Measurements from ENCODE around the gene MEGF8. TPM values are rescaled to one million over a fixed set of nuclear protein-coding genes. Genes with fewer than 3 reads are reported as not detected.

MEGF8 gene
- total and polyA plus RNA-seq, 2 of the 8 experiments (the other 6 are each of a cell fraction or from before 2014, with no cell fraction given), result 13.0 to 23.7 TPM

GRCh38 chr19:42324655-42325307 lies 654 bp upstream of the MEGF8 start:
- TF ChIP-seq RXRA (IDR thresholded peaks at IDR 0.05; ENCODE audit: insufficient read depth, low read depth, low read length) (no peak), TEAD4 (IDR thresholded peaks at IDR 0.05; ENCODE audit: low read depth, low read length) (0 out of 2 replicates have a peak, but pooled peaks have one; percentile 9), HDAC2 (IDR thresholded peaks at IDR 0.05; ENCODE audit: borderline replicate concordance in 1 of 2, low read depth in 2 of 2, low read length in 2 of 2) (peak in 1 of 2 experiments; percentile 74; a peak in 1 of 4 replicates), SRF (IDR thresholded peaks at IDR 0.05; ENCODE audit: low read depth, low read length) (no peak), KDM1A (IDR thresholded peaks at IDR 0.05; ENCODE audit: borderline replicate concordance, low read length) (peak; percentile 97; the same call in 1 of the 2 replicates), KDM4A (IDR thresholded peaks at IDR 0.05; ENCODE audit: low read depth, low read length, severe bottlenecking) (peak; percentile 6)
- Histone ChIP-seq H4K20me1 (replicated peaks in 1 of 2; ENCODE audit: control insufficient read depth in 1 of 2, insufficient read depth in 2 of 2, low read length in 2 of 2) (peaks cover 0 to 4% of the 10 kb centered on the region in 2 experiments), H3K23me2 (ENCODE audit: low read depth, low read length) (peaks cover 13% of the 10 kb centered on the region; the same call in 1 of the 2 replicates), H3K36me3 (ENCODE audit: control insufficient read depth in 2 of 4, insufficient read depth in 4 of 4, low read length in 3 of 4) (no peaks in the 10 kb centered on the region), H2BK120ac (replicated peaks; ENCODE audit: low read depth, low read length) (no peak overlapping the region), H2BK15ac (ENCODE audit: low read length) (no peak overlapping the region), H3K23ac (ENCODE audit: insufficient read length) (no peak overlapping the region), H2BK12ac (ENCODE audit: low read depth, low read length) (no peak overlapping the region), H3K9ac (replicated peaks in 1 of 4; ENCODE audit: extremely low read depth in 1 of 4, low read depth in 3 of 4, low read length in 3 of 4) (no peak overlapping the region), H3K18ac (ENCODE audit: extremely low read depth, low read length) (peak overlapping the region; percentile 60; the same call in 1 of the 2 replicates), H3K79me2 (ENCODE audit: control insufficient read depth in 1 of 2, insufficient read depth in 2 of 2, low read length in 2 of 2) (peaks cover 0 to 16% of the 10 kb centered on the region in 2 experiments; a peak in 1 of 4 replicates), H2BK5ac (ENCODE audit: low read depth, low read length) (no peak overlapping the region), H3K14ac (ENCODE audit: insufficient read length) (no peak overlapping the region), H2AFZ (ENCODE audit: low read length) (no peak overlapping the region), H3K4me3 (ENCODE audit: extremely low read depth in 1 of 4, insufficient read depth in 2 of 4, low read depth in 3 of 4, low read length in 4 of 4) (peak overlapping the region; percentile 43 to 64 (median 47)), H4K8ac (ENCODE audit: extremely low read depth, insufficient read depth, low read length) (no peak overlapping the region; the same call in 1 of the 2 replicates), H4K91ac (replicated peaks; ENCODE audit: insufficient read length, low read length) (no peak overlapping the region), H2BK20ac (ENCODE audit: low read length) (no peak overlapping the region), H3K4ac (replicated peaks; ENCODE audit: insufficient read length, low read depth, low read length) (peak overlapping the region; percentile 32), H3K27ac (ENCODE audit: low read depth, low read length) (no peak overlapping the region), H3K27me3 (replicated peaks in 1 of 4; ENCODE audit: control insufficient read depth in 3 of 4, extremely low read depth in 1 of 4, insufficient read depth in 3 of 4, low read length in 3 of 4) (peaks cover 0 to 15% (median 8%) of the 10 kb centered on the region in 4 experiments; a peak in 5 of 7 replicates), H3K9me3 (ENCODE audit: insufficient read depth in 2 of 2, low read depth in 1 of 2, low read length in 1 of 2) (no peaks in the 10 kb centered on the region), H3K4me2 (ENCODE audit: insufficient read depth in 1 of 2, low read depth in 2 of 2, low read length in 2 of 2) (peak overlapping the region; percentile 67 to 80), H3K56ac (replicated peaks; ENCODE audit: insufficient read length, low read depth, low read length) (no peak overlapping the region), H3K79me1 (ENCODE audit: low read depth, low read length) (peaks cover 6% of the 10 kb centered on the region; the same call in 1 of the 2 replicates), H2AK5ac (ENCODE audit: low read depth, low read length) (no peak overlapping the region), H3K4me1 (replicated peaks in 1 of 4; ENCODE audit: control insufficient read depth in 3 of 4, insufficient read depth in 4 of 4, low read length in 3 of 4) (peaks cover 0 to 4% (median 1%) of the 10 kb centered on the region in 4 experiments; a peak in 2 of 7 replicates), H4K5ac (ENCODE audit: insufficient read length, low read depth, low read length) (no peak overlapping the region)
- no peak for FAIRE-seq
- DNase-seq (ENCODE audit: low read depth in 1 of 2, low spot score in 2 of 2), result peak in 1 of 2 experiments; percentile 60
- CTCF ChIA-PET (ENCODE audit: partially characterized antibody), result no interaction called here
- POLR2A ChIA-PET (ENCODE audit: partially characterized antibody), result interaction anchor here (0.5 kb wide), 1 partner anchor 45 kb away, joined by 3 read pairs; no protein-coding TSS in a partner anchor
- WGBS, 2 experiments (ENCODE audit: extremely low coverage in 1 of 2, insufficient coverage in 1 of 2, insufficient read length in 1 of 2, insufficient replicate concordance in 2 of 2, low coverage in 1 of 2, low lambda C conversion rate in 2 of 2, missing lambda C conversion rate in 1 of 2), result 6% methylated on average over 27 of the region's 38 CpGs; no CpG with 5 or more reads in 1 of the 2 experiments
